ENCODE measurements around the gene FARS2.

- TF ChIP-seq GATA2 (IDR thresholded peaks at IDR 0.05; ENCODE audit: low read depth, low read length) (no peak), GATA3 (IDR thresholded peaks at IDR 0.05; ENCODE audit: low read depth, low read length) (no peak)
Measured at GRCh38 chr6:5567352-5567751, 306.0 kb downstream of the FARS2 start.
